GM19324 (cell line): ENCODE data around the gene ADD2.
"Not testable (repeated sequence)": the region's sequence is repeated elsewhere in the genome, so short reads cannot be mapped to it uniquely, and the experiment has no call there.

Source experiments
- ATAC-seq: cut with Tn5 transposase; IDR thresholded peaks from one replicate; pipeline ENCODE4 v1.9.1; 2021; ENCODE audit warnings: mild to moderate bottlenecking, moderate library complexity; ENCODE audit not compliant: unreplicated experiment, low FRiP score

ADD2 gene

GRCh38 chr2:70767699-70768589 lies at the start of gene ADD2:
Gene ADD2, minus strand, starts transcription at chr2:70768200. Its CDS starts 61,792 bp downstream, at chr2:70706408.
- ATAC-seq = no peak

GRCh38 chr2:70817284-70817954 lies 49.4 kb upstream of the ADD2 start:
- no peak for ATAC-seq

GRCh38 chr2:70816726-70817125 lies 48.7 kb upstream of the ADD2 start:
- ATAC-seq = no peak

GRCh38 chr2:70808983-70809958 lies 41.3 kb upstream of the ADD2 start:
- ATAC-seq = no peak

- no peak for ATAC-seq
Observed at GRCh38 chr2:70807828-70808118, 39.8 kb upstream of the ADD2 start.

GRCh38 chr2:70807102-70807827 lies 39.3 kb upstream of the ADD2 start:
- ATAC-seq = no peak

- no peak for ATAC-seq
Observed at GRCh38 chr2:70806620-70807019, 38.6 kb upstream of the ADD2 start.

GRCh38 chr2:70806013-70806412 lies 38.0 kb upstream of the ADD2 start:
- no peak for ATAC-seq

- ATAC-seq = no peak
Observed at GRCh38 chr2:70801607-70802263, 33.7 kb upstream of the ADD2 start.

- ATAC-seq = no peak
Observed at GRCh38 chr2:70799706-70800105, 31.7 kb upstream of the ADD2 start.

- not testable (repeated sequence) for ATAC-seq
Observed at GRCh38 chr2:70797996-70798395, 30.0 kb upstream of the ADD2 start.

- ATAC-seq = no peak
Observed at GRCh38 chr2:70797506-70797905, 29.5 kb upstream of the ADD2 start.

GRCh38 chr2:70796262-70796661 lies 28.3 kb upstream of the ADD2 start:
- ATAC-seq = no peak

GRCh38 chr2:70795164-70795995 lies 27.4 kb upstream of the ADD2 start:
- no peak for ATAC-seq

- ATAC-seq = no peak
Observed at GRCh38 chr2:70793450-70793849, 25.4 kb upstream of the ADD2 start.

- no peak for ATAC-seq
Observed at GRCh38 chr2:70790136-70790828, 22.3 kb upstream of the ADD2 start, which contains the start of gene FIGLA. Gene FIGLA, minus strand, starts transcription at chr2:70790643. Its CDS starts 5 bp downstream, at chr2:70790638.

GRCh38 chr2:70789304-70790135 lies 21.5 kb upstream of the ADD2 start:
- no peak for ATAC-seq
